HG02870 (cell line): ENCODE data around the gene TET2.
"Not testable (repeated sequence)": the region's sequence is repeated elsewhere in the genome, so short reads cannot be mapped to it uniquely, and the experiment has no call there.

Source experiments
- ATAC-seq: cut with Tn5 transposase; IDR thresholded peaks from one replicate; pipeline ENCODE4 v1.9.1; 2021; ENCODE audit warnings: mild to moderate bottlenecking, moderate library complexity; ENCODE audit not compliant: unreplicated experiment

Gene TET2

DNA sequence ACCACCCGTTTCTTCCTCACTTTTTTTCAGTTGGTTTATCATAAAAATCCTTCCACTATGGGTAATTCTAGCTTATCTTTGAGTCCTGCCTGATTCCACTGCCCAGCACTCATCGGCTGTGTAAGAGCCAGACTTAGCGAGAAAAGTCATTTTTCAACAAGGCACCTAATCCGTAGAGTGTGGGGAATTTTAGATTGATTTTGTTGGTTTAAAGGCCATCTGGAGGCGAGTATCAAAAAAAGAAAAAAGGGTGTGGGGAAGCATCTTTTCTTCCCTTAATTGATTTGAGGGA is 134.4 kb downstream of the TET2 start:
- ATAC-seq, result no peak

DNA sequence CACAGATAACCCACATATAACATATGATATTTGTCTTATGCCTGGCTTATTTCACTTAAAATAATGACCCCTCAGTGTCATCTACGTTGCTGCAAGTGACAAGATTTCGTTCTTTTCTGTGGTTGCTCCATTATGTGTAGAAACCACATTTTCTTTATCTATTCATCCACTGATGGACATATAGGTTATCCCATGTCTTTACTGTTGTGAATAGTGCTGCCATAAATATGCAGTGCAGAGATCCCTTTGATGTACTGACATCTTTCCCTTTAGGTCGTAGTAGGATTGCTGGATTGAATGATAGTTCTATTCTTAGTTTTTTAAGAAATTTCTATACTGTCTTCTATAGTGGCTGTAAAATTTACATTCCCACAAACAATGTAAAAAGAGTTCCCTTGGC is 135.8 kb downstream of the TET2 start:
- no peak for ATAC-seq

DNA sequence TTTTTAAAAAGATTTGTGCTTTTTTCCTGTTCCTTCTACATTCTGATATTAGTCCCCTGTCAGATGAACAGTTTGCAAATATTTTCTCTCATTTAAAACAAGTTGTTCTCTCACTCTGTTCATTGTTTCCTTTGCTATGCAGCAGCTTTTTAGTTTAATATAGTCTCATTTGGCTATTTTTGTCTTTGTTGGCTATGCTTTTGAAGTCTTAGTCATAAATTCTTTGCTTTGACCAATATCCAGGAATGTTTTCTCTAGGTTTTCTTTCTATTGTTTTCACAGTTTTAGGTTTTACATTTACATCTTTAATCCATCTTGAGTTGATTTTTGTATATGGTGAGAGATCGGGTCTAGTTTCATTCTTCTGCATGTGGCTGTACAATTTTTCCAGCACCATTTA is 136.8 kb downstream of the TET2 start:
- ATAC-seq, result no peak

DNA sequence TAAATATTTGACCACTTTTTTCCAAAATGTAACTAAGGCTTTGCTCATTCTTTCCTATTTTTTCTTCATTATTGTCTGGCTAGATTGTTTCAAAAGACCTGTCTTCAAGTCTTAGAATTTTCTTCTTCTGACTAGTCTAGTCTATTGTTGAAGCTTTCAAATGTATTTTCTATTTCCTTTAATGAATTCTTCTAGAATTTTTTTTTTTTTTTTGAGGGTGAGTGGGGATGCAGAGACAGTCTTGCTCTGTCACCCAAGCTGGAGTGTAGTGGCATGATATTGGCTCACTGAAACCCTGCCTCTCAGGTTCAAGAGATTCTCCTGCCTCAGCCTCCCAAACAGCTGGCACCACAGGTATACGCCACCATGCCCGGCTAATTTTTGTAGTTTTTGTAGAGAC is 141.4 kb downstream of the TET2 start:
- no peak for ATAC-seq

DNA sequence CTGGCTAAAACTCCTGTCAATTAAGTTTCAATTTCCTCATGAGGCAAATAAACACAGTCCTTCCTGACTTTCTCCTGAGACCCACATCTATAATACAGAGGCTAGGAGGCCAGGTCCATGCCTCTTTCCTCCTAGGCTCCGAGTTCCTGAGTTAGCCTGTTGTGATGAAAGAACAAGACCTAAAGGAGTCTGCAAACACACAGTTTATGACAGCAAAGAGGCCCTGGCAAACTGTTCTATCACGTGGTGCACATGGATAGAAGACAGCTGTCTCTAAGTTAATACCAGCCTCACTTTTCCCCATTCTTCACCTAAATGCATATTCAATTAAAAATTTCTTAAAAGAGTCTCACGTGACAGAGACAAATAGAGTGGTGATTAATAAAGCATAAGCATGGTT is 145.2 kb downstream of the TET2 start:
- ATAC-seq, result no peak

DNA sequence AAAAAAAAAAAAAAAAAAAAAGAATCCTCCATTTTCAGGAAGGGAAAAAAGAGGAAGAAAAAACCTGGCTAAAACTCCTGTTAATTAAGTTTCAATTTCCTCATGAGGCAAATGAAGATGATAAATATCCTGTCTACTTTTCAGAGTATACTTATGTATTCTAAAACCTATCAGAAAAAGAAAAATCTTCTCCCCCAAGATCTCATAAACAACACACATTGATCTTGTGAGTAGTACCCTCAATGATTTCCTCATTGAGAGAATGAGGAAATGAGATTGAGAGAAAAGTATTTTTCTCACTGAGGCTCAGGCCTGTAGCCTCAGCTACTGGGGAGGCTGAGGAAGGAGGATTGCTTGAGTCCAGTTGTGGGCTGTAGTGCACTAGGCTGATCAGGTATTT is 146.7 kb downstream of the TET2 start:
- no peak for ATAC-seq

DNA sequence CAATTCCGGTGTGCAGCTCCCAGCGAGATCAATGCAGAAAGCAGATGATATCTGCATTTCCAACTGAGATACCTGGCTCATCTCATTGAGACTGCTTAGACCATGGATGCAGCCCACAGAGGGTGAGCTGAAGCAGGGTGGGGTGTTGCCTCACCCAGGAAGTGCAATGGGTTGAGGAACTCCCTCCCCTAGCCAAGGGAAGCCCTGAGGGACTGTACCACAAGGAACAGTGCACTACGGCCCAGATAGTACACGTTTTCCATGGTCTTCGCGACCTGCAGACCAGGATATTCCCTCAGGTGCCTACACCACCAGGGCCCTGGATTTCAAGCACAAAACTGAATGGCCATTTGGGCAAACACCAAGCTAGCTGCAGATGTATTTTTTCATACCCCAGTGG is 150.0 kb downstream of the TET2 start:
- no peak for ATAC-seq

DNA sequence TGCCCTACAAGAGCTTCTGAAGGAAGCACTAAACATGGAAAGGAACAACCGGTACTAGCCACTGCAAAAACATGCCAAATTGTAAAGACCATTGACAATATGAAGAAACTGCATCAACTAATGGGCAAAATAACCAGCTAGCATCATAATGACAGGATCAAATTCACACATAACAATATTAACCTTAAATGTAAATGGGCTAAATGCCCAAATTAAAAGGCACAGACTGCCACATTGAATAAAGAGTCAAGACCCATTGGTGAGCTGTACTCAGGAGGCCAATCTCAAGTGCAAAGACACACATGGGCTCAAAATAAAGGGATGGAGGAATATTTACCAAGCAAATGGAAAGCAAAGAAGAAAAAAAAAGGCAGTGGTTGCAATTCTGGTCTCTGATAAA is 152.4 kb downstream of the TET2 start:
- ATAC-seq, result not testable (repeated sequence)

DNA sequence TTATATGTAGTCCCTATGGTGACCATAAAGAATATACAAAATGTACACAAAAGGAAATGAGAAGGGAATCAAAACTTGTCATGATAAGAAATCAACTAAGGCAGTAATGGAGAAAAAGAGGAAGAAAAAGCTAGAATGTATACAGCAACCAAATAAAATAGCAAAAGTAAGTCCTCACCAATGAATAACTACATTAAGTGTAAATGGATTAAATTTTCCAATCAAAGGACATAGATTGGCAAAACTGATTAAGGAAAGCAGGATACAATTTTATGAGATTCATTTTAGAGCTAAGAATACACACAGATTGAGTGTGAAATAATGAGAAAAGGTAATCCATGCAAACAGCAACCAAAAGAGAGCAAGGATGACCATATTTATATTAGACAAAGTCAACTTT is 157.4 kb downstream of the TET2 start:
- ATAC-seq, result no peak

DNA sequence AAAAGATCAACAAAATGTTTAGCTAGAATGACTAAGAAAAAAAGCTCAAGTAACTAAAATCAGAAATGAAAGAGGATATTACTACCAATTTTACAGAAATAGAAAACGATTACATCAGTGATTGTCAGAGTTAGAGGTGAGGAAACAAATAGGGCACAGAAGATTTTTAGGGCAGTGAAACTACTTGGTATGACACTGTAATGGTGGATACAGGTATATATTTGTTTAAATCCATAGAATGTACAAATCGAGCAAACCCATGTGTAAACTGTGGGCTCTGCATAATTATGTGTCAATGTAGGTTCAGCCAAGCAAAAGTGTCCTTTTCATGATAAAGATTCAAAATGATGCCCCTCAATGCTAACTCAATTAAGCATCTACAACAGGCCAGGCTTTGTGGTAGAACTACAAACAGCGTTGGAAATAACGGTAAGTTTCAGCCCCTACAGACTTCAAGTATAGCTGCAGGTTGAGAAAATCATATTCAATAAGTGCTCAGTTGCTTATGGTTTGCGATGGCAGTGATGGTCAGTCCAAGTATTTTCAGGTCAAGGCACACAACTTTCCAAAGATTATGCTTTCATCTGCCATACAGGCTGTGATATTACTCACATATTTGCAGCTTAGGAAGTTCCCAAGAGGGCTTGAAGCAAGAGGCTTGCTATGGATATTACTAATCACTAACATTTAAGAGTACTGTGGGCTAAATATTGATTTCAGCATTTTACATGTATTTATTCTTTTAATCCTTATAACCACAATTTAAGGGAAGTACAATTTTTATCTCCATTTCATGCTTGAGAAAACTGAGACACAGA is 158.6 kb downstream of the TET2 start:
- peak; percentile 30 for ATAC-seq

DNA sequence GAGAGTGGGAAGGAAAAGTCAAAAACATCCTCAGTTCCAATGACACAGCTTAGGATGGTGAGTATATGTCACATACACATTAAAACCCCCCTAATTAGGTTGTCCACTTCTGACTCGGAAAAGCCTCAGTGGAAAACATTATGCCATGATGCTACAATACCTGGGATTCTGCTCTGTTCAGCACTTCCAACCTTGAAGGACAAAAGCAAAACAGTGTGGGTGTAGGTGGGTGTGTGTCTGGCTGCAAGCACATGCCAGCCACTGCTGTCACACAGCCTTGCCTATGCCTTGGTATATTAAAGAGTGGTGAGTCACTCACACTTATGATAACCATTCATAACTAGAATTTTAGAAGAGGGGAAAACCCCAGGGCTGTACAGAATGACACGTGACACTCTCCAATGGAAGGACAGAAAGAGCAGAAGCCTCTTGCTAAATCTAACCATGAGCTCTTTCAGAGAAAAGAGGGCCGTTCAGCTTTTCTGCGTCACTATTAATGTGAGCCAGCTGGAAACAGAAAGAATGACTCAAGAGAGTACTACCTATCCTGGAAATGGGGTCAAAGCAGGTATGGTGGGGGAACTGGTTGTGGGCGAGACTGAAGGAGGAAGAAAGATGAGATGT is 159.6 kb downstream of the TET2 start:
- peak; percentile 90 for ATAC-seq

DNA sequence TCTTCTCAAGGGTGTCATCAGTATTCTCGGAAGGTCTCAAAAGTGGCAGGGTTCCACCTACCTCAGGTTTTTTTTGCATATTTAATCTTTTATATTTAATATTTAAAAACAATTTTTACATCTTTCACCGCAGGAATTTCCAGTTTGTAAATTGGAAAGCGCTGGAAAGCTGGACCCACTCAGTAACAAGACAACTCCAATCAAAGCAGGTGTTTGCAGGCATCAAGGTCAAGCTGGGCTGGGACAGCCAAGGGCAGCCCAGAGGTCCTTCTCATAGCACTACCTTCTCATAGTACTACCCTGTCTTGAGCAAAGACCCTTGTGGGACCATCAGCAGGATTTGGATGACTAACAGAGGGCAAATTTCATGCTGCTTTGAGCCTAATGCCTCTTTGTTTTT is 160.1 kb downstream of the TET2 start:
- no peak for ATAC-seq

DNA sequence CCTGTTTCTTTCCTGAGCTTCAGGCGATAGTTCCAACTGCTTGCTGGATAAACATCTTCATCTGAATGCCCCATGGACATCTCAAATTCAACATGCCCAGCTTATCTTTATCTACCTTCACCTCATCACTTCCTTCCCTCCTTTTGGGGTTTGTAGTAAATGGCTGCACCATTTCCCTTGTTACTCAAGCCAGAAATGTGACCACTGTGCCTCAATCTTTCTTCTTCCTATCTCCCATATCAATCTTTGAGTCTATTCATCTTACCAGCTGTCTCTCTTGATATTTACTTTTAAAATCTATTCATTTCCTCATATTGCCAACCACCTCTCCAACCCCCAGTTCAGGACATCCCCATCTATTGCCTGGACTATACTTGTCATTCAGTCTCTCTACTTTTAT is 171.8 kb downstream of the TET2 start:
- no peak for ATAC-seq

DNA sequence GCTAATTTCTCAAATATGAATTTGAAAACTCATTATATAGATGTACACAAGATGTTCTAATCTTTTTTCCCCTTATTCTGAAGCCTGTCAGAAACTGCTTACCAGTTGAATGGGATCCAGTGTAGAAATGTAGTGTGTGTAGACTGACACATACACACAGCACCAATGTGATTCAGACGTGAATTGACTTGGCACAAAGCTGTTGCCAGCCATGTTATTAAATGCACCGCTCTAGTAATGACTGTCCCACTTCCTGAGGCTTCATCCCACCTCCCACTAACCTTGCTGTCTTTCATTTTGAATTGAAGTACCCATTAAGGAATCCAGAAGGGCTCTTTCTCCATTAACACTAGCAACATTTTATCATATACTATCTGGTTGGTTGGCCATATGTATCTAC is 180.5 kb downstream of the TET2 start:
- no peak for ATAC-seq

DNA sequence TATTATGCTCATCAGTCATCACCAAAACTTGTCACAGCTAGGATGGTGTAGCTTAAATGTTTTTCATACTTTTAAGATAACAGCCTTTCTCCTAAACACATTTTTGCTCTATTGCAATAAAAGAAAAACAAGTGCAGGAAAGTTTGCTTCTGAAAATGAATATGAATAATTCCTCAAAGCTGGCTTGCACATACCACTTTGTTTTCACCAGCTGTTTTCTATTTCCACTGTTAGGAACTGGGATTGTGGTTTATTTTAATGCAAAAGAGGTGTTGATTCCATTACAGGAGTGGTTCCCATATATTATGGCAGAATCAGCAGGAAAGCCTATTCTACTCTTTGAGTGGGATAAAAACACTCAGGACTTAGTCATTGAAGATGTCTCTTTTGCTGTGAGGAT is 181.3 kb downstream of the TET2 start:
- ATAC-seq, result no peak

DNA sequence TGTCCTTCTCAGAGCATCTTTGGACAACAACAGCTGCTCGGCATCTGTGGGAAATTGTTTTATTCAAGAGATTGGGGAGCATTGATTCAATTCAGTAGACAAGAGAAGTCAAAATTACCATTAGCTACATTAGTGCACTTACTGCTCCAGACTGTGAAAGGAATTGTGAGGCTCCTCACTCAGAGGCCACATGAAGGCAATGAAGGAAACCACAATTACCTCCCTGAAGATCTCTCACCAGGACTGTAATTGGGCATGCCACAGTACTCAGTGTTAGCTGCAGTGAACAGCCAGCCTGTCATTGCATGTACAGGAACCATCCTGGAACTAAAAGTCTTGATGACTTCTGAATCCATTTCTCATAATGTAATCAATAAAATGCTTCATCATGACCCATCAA is 182.4 kb downstream of the TET2 start:
- ATAC-seq, result no peak
